ENCODE data around the gene COL5A1. TPM values are rescaled to one million over a fixed set of nuclear protein-coding genes. Genes with fewer than 3 reads are reported as not detected.

COL5A1 gene
- total RNA-seq (2013) = 0.10 TPM
- polyA plus RNA-seq = under 1 TPM in 1 of 3 donors, not detected in 2; 0.01 TPM
- under 0.01 TPM in 2 replicates for polyA minus RNA-seq
- total RNA-seq = 0 to 2.2 (median 0.08) reads per million in 11 experiments

DNA sequence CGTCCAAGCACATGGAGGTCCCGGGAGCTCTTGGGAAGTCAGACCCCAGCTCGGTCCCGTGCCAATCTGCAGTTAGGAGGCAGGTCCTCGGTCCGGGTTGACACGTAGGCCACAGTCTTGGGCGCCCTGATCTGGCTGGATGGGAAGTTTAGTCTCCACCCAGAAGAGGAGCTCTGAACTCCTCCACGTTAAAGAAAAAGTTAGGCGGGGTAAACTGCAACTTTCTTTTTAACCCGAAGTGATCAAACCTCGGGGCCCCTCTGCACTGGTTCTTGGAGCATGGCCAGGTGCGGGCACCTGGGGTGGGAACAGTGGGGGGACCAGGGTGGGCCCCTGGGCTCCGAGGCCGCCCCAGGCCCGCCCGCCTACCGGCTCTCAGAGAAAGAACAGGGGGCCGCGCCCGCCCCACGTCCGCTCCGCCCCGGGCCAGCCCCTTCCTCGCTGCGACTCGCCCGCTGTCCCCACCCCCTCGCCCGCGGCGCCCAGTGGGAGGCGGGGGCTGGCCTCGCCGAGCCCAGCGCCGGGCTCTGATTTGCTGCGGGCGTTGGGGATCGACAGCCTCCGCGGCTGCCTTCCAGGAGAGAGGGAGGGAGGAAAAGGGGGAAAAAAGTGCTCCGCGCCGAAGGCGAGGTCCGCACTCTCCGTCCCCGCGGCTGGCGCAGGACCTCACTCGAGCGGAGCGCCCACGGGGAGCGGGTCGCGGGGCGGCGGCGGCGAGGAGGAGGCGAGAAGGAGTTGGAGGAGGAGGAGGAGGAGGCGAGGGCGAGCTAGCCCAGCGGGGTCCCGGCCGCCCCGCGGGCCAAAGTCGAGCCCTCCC, at the start of gene COL5A1:
Gene COL5A1 (plus strand): TSS at position 631 of the 817 bp plus-strand sequence. CDS start 385 bp downstream, outside the sequence.
- no peaks in the 10 kb centered on the region for H3K9me3 Mint-ChIP-seq
- TF ChIP-seq, protein P1, sequence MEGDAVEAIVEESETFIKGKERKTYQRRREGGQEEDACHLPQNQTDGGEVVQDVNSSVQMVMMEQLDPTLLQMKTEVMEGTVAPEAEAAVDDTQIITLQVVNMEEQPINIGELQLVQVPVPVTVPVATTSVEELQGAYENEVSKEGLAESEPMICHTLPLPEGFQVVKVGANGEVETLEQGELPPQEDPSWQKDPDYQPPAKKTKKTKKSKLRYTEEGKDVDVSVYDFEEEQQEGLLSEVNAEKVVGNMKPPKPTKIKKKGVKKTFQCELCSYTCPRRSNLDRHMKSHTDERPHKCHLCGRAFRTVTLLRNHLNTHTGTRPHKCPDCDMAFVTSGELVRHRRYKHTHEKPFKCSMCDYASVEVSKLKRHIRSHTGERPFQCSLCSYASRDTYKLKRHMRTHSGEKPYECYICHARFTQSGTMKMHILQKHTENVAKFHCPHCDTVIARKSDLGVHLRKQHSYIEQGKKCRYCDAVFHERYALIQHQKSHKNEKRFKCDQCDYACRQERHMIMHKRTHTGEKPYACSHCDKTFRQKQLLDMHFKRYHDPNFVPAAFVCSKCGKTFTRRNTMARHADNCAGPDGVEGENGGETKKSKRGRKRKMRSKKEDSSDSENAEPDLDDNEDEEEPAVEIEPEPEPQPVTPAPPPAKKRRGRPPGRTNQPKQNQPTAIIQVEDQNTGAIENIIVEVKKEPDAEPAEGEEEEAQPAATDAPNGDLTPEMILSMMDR (IDR thresholded peaks at IDR 0.05) = no peak
- H3K36me3 ChIP-seq (replicated peaks in 1 of 2; ENCODE audit: control insufficient read depth in 1 of 2, insufficient read depth in 2 of 2, low read length in 2 of 2) = no peaks in the 10 kb centered on the region
- H3K27ac Mint-ChIP-seq = no peak within 1 kb of the TSS
- no peaks in the 10 kb centered on the region for H3K79me2 ChIP-seq (ENCODE audit: insufficient read depth, low read length)
- no peaks in the 10 kb centered on the region for H3K36me3 Mint-ChIP-seq
- no peak for DNase-seq
- H3K27me3 Mint-ChIP-seq (ENCODE audit: low read depth in 3 of 3) = peaks cover 27 to 44% (median 30%) of the 10 kb centered on the region in 3 donors
- no peaks in the 10 kb centered on the region for H4K20me1 ChIP-seq (ENCODE audit: insufficient read depth, low read length)
- WGBS (ENCODE audit: insufficient coverage) = 3% methylated on average over 61 of the region's 72 CpGs
- no peaks in the 10 kb centered on the region for H3K4me1 ChIP-seq (ENCODE audit: control insufficient read depth in 1 of 2, insufficient read depth in 2 of 2, low read length in 2 of 2)
- no peaks in the 10 kb centered on the region for H3K9me3 ChIP-seq (replicated peaks in 1 of 2; ENCODE audit: control insufficient read depth in 1 of 2, insufficient read depth in 1 of 2, low read length in 2 of 2)
- peaks cover 8 to 30% of the 10 kb centered on the region in 2 donors for H3K27me3 ChIP-seq (ENCODE audit: control insufficient read depth in 2 of 2, insufficient read depth in 2 of 2, low read length in 2 of 2)
- H2AFZ ChIP-seq (ENCODE audit: insufficient read depth, low read depth, low read length, poor library complexity, severe bottlenecking) = peak within 1 kb of the TSS; percentile 29
- peak within 1 kb of the TSS in 1 of 2 donors; percentile 77 for H3K4me3 Mint-ChIP-seq
- H3K4me3 ChIP-seq (replicated peaks in 1 of 3; ENCODE audit: low read depth in 2 of 3, low read length in 3 of 3) = no peak within 1 kb of the TSS
- H3K27ac ChIP-seq (ENCODE audit: low read depth in 1 of 2, low read length in 2 of 2) = no peak within 1 kb of the TSS
- intact Hi-C loops (cut with micrococcal nuclease) = no loop called here
- H3K4me1 Mint-ChIP-seq = peaks cover 5% of the 10 kb centered on the region
- H3K9ac ChIP-seq (ENCODE audit: insufficient read depth, low read length, poor library complexity, severe bottlenecking) = no peak within 1 kb of the TSS
- H3K4me2 ChIP-seq (replicated peaks; ENCODE audit: extremely low read depth, low read length, poor library complexity, severe bottlenecking) = peak within 1 kb of the TSS; percentile 47

DNA sequence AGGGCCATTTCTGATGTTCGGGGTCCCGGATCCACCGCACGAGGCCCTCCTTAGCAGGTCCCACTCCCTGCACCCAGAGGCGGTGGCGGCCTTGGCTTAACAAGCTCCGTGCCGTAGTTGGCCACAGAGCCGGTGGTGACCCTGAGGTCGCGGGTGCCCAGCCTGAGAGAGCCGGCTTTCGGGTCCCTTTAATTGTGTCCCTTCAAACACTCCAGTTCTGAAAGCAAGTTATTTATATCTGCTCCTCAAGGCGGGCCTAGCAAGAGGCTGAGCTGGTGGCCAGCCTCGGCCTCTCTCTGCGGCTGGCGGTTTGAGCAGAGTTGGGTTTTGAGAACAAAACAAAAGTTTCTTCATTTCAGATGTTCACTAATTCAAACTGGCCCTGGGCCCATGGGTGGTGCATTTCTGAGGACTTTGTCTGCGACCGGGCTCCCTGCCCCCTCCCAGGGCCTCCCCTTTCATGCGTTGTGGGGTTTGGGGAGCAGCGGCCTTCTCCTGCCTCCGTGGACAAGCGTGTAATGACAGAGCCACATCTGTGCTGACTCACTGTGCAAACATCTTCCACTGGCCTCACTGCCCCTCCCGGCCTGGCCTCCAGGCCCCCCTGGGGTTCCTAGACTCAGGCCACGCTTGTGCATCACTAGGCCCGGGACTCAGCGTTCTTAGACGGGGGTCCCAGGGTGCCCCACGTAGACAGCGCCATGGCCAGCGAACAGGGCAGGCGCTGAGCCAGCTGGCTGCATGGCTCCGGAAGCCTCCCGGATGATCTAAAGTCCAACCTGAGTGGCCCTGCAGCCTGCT, 49.4 kb upstream of the COL5A1 start:
- Histone ChIP-seq H3K4me2 (replicated peaks; ENCODE audit: extremely low read depth, low read length, poor library complexity, severe bottlenecking) (no peak overlapping the region), H3K27ac (ENCODE audit: low read depth in 1 of 2, low read length in 2 of 2) (no peak overlapping the region), H4K20me1 (ENCODE audit: insufficient read depth, low read length) (no peaks in the 10 kb centered on the region), H3K79me2 (ENCODE audit: insufficient read depth, low read length) (no peaks in the 10 kb centered on the region), H3K36me3 (replicated peaks in 1 of 2; ENCODE audit: control insufficient read depth in 1 of 2, insufficient read depth in 2 of 2, low read length in 2 of 2) (no peaks in the 10 kb centered on the region), H3K4me3 (replicated peaks in 1 of 3; ENCODE audit: low read depth in 2 of 3, low read length in 3 of 3) (no peak overlapping the region), H3K9ac (ENCODE audit: insufficient read depth, low read length, poor library complexity, severe bottlenecking) (no peak overlapping the region), H3K4me1 (ENCODE audit: control insufficient read depth in 1 of 2, insufficient read depth in 2 of 2, low read length in 2 of 2) (no peaks in the 10 kb centered on the region), H3K9me3 (replicated peaks in 1 of 2; ENCODE audit: control insufficient read depth in 1 of 2, insufficient read depth in 1 of 2, low read length in 2 of 2) (peaks cover 0 to 7% of the 10 kb centered on the region in 2 donors), H3K27me3 (ENCODE audit: control insufficient read depth in 2 of 2, insufficient read depth in 2 of 2, low read length in 2 of 2) (no peaks in the 10 kb centered on the region), H2AFZ (ENCODE audit: insufficient read depth, low read depth, low read length, poor library complexity, severe bottlenecking) (no peak overlapping the region)
- DNase-seq = no peak
- TF ChIP-seq, protein P1 (IDR thresholded peaks at IDR 0.05) = no peak
- H3K9me3 Mint-ChIP-seq = no peaks in the 10 kb centered on the region
- intact Hi-C loops (cut with micrococcal nuclease) = no loop called here
- no peaks in the 10 kb centered on the region for H3K36me3 Mint-ChIP-seq
- H3K27ac Mint-ChIP-seq = peak overlapping the region in 1 of 7 donors; percentile 40
- WGBS (ENCODE audit: insufficient coverage) = 88% methylated on average over 26 of the region's 34 CpGs
- H3K27me3 Mint-ChIP-seq (ENCODE audit: low read depth in 3 of 3) = peaks cover 1 to 4% (median 4%) of the 10 kb centered on the region in 3 donors
- no peak overlapping the region for H3K4me3 Mint-ChIP-seq
- no peaks in the 10 kb centered on the region for H3K4me1 Mint-ChIP-seq

Measured in CD14-positive monocyte (primary cell).